HG03135 (cell line): ENCODE results near the gene CHRND.

ENCODE experiments used
- ATAC-seq: cut with Tn5 transposase; IDR thresholded peaks from one replicate; pipeline ENCODE4 v1.9.1; 2021; ENCODE audit warnings: mild to moderate bottlenecking, moderate library complexity; ENCODE audit not compliant: unreplicated experiment

Gene CHRND

GRCh38 chr2:232502911-232503808 lies 22.8 kb upstream of the CHRND start:
- ATAC-seq: no peak

GRCh38 chr2:232503809-232504323 lies 22.1 kb upstream of the CHRND start:
- no peak for ATAC-seq

- no peak for ATAC-seq
Measured at GRCh38 chr2:232504438-232504837, 21.5 kb upstream of the CHRND start.

GRCh38 chr2:232505856-232506255 lies 20.1 kb upstream of the CHRND start:
- ATAC-seq: no peak

GRCh38 chr2:232506709-232507108 lies 19.3 kb upstream of the CHRND start:
- no peak for ATAC-seq

GRCh38 chr2:232508251-232508650 lies 17.7 kb upstream of the CHRND start:
- no peak for ATAC-seq

- no peak for ATAC-seq
Measured at GRCh38 chr2:232511336-232511890, 14.5 kb upstream of the CHRND start.

GRCh38 chr2:232512602-232513001 lies 13.4 kb upstream of the CHRND start:
- ATAC-seq: no peak

- ATAC-seq: no peak
Measured at GRCh38 chr2:232513353-232513752, 12.6 kb upstream of the CHRND start.

GRCh38 chr2:232515639-232516038 lies 10.3 kb upstream of the CHRND start:
- ATAC-seq: no peak

GRCh38 chr2:232516551-232516950 lies 9.4 kb upstream of the CHRND start:
- ATAC-seq: no peak

GRCh38 chr2:232518844-232519243 lies 7.1 kb upstream of the CHRND start:
- ATAC-seq: no peak

- no peak for ATAC-seq
Measured at GRCh38 chr2:232519581-232520438, 6.2 kb upstream of the CHRND start, which contains the start of gene PRSS56. TSS of gene PRSS56 (plus strand) at chr2:232520388. CDS start at chr2:232520599, 211 bp downstream.

GRCh38 chr2:232520489-232520888 lies 5.5 kb upstream of the CHRND start:
- ATAC-seq: no peak

- no peak for ATAC-seq
Measured at GRCh38 chr2:232521098-232521497, 4.9 kb upstream of the CHRND start.

GRCh38 chr2:232521959-232522622 lies 3.9 kb upstream of the CHRND start:
- no peak for ATAC-seq

GRCh38 chr2:232522623-232523401 lies 3.1 kb upstream of the CHRND start:
- no peak for ATAC-seq

GRCh38 chr2:232523402-232523681 lies 2.6 kb upstream of the CHRND start:
- no peak for ATAC-seq

- ATAC-seq: no peak
Measured at GRCh38 chr2:232523682-232524597, 2.0 kb upstream of the CHRND start.
